DMS53 treated with DMSO at 0.1 percent for 48 hours (cell line): Measurements from ENCODE around the gene MISP3.

Source experiments
- DNase-seq: peaks from one replicate; lab custom pipeline; 2025; ENCODE audit not compliant: unreplicated experiment; lab: John Stamatoyannopoulos, UW

Gene MISP3

DNA sequence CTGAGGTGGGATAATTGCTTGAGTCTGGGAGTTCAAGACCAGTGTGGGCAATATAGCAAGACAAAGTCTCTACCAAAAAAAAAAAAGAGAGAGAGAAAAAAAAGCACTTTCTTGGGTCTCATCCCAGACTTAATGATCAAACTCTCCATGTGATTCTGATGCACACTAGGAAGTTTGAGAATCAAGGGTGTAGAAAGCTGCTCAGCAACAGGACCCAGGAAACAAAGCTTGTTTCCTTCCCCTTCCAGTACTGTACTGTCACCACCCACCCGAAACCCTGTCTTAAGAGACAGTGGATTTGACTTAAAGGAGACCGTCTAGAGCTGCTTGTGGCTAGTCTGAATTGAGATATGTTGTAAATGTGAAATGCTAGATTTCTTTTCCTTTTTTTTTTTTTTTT, 5.8 kb downstream of the MISP3 start:
- DNase-seq: no peak

DNA sequence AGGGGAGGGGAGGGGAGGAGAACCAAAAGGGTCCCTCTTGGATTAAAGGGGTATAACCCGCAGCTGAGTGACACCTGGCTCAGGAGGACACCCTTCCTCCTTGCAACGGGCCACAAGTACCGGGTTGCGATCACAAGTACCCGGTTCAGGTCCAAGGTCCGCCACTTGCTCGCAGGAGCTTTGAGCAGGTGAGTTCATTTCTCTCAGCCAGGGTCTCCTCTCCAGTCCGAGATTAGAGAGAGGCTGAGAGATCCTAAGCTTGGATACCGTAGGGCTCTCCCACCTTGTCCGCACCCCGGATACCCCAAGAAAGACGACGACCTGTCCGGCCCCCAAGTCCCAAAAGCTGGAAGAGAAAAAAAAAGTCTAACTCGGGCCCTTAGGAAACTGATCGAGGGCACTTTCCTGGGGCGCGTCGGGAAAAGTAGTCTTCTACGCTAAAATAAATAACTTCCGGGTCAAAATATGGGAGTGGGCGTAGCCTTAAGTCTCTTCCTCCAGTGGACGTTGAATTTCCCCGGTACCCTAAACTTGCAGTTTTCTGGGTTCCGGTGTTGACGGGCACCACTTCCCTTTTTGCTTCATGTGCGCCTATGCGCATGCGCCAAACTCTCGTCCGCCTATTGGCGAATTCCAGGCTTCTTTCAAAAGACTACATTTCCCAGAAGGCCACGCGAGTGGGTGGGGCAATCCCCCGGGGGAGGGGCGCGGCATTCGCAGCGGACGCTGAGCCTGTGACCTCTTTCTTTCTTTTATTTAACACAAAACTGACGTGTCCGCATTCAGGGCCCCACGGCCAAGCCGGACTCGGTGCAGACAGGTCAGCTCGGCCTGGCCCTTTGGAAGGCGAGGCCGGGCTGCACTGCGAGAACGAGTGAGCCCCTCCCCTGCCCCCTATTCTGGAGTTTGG, 8.6 kb downstream of the MISP3 start:
- DNase-seq: peak; percentile 95

DNA sequence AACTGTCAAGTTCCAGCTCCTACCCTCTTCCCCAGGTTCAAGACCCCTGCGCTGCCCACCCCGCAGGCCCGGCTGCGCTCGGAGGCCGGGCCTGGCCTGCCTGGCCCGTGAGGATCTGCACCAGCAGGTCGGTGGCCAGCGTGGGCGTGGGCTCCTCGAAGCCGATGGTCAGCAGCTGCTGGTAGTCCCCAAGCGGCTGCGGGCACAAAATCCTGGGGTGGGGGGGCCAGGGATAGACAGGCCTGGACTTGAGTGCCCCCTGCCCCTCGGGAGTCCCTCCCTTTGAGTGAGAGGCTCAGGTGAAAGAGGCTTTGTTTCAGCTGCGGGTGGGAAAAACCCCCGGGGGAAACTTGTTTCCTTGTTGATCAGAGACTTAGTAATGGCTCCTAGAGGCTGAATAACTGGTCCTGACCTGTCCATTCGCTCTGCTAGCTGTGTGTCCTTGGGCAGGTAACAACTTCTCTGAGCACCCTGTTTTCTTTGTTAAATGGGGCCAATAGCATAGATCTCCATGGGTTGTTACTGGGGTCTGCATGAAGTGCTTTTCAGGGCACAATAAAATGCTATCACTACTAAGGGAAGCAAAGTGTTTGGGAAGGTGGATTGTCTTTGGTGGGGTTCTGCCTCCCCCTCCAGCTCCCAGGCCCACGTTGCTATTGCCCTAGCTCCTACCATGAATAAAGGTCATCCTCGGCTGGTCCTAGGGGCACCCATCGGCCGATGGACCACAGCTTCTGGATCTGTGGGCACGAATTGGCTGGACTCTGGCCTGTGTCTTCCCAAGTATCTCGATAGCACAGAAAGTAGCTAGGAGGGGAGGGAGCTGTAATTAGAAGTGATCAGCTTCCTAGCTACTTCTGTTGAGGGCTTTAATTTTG, 9.4 kb downstream of the MISP3 start:
- no peak for DNase-seq

DNA sequence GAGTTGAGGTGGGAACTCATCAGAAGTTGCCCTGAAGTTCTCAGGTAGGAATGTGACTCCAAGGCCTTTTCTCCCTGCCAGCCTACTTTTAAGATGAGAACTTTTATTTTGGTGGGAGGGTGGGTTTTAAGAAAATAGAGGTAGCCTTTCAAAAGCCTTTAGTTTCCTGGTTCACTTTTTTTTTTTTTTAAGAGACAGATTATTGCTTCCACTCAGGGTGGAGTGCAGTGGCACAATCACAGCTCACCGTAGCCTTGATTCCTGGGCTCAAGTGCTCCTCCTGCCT, 10.0 kb downstream of the MISP3 start:
- DNase-seq: no peak

DNA sequence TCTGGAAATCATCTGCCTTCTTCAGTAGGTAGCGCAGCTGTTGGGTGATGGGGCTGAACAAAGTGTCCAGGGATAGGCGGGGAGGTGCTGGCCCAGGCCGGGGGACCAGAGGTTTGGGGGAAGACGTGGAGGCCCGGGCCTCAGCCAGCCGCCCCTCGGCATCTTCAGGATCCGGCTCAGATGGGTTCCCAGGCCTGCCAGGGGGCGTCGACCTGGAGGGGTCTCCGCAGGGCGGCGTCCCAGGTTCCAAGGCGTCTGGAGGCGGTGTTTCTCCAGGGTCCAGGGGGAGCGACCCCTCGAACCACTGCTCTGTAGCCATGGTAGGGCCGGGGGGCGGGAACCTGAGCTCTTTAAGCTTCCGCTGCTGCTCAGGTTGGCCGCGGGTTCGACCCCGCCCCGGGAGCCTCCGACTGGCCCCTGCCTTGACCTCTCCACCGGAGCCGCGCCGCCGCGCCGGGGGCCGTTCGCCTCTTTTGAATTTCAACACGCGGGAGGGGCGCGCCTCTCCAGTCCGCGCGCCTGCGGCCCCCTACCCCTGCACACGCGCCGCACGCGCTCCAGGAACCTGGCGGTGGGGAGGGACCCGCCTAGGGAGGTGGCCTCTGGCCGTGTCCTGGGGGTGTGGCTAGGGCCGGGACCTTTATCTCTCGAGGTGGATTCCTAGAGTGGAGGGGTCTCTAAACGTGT, 12.9 kb downstream of the MISP3 start, which contains the start of gene C19orf67:
TSS of gene C19orf67 (minus strand) at position 475 of the 687 bp plus-strand sequence. CDS start at position 319, 156 bp downstream.
- DNase-seq: no peak

DNA sequence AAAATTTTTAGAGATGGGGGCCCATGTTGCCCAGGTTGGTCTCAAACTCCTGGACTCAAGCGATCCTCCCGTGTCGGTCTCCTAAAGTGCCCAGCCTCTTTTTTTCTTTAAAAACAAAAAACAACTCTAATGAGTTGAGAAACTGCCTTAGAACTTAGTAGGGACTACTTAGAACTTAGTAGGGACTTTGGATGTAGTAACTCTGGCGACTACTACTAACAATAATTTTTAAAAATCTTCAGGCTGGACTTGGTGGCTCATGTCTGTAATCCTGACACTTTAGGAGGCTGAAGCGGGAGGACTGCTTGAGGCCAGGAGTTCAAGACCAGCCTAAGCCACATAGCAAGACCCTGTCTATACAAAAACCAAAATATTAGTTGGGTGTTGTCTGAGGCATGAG, 13.5 kb downstream of the MISP3 start:
- no peak for DNase-seq

DNA sequence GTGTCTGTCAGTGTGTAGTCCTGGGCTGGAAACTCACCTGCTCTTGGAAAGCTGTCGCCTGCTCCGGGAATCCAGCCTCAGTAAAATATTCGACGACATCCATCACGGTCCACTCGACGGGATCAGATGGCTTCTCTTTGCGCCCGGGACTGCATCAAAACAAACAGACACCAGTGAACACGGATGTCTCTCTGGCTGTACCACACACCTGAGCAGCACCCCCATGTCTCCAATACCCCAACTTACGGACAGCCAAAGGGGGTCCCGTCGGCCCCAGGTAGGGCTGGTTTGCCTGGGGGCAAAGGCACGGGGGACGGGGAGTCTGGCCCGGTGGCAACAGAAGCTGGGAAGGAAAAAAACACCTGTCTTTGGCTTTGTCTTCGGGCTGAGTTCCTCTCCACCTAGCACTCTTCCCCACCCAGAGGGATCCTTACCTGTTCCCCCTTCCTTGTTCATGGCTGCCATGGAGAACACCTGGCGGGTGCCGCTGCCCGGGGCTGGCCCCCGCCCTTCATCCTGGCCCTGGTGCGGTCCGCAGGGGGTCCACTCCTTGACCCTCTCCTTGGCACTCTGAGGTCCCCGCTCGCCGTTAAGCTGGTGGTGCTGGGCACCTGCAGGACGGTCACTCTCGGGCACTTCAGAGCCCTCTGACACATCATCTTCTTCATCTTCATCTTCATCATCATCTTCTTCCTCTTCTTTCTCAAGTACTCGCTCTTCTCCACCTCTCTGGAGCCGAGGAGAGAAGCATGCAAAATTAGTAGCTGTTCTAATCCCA, 16.2 kb downstream of the MISP3 start:
- DNase-seq: no peak

DNA sequence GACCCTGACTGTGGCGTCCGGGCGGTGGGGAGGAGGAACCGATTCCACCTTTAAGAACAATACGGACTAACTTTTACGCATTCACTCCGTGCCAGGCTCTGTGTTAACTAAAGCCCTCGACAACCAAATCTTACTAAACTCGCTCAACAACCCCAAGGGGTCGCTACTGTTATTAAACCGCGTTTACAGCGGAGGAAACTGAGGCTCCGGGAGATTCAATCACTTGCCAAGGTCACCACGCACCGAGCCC, 16.8 kb downstream of the MISP3 start:
- DNase-seq: no peak

DNA sequence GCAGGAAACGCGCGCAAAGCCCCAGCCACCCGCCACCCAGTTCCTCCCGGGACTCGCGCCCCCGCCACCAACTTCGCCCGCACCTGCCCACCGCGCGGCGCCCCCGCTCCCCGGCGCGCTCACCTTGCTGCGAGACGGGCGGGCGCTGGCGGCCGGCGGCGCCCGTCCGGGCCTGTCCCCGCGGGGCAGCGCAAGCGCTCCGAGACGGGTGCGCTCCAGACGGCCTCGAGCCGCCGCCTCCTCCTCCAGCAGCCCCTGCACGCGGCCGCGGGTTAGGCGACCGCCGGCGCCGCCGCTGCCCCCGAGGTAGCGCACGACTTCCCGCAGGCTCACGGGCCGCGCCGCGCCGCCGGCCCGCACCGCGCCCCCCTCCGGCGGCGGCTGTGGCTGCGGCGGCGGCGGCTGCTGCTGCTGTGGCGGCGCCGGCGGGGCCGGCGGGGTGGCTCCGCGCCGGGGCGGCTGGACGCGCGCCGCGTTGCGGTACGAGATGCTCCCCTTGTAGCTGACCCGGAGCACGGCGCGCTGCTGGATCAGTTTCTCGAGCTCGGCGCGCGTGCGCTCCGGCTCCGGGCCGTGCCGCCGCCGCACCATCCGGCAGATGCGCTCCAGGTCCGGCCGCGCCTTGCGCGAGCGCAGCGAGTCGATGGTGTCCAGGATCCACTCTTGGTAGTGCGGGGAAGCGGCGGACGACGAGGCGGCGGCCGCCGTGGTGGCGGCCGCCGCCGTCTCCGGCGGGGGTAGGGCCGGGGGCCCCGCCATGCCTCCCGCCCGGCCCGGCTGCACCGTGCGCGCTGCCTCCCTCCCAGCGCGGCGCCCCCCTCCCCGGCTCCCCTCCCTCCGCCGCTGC, 17.3 kb downstream of the MISP3 start:
- DNase-seq: peak; percentile 6

DNA sequence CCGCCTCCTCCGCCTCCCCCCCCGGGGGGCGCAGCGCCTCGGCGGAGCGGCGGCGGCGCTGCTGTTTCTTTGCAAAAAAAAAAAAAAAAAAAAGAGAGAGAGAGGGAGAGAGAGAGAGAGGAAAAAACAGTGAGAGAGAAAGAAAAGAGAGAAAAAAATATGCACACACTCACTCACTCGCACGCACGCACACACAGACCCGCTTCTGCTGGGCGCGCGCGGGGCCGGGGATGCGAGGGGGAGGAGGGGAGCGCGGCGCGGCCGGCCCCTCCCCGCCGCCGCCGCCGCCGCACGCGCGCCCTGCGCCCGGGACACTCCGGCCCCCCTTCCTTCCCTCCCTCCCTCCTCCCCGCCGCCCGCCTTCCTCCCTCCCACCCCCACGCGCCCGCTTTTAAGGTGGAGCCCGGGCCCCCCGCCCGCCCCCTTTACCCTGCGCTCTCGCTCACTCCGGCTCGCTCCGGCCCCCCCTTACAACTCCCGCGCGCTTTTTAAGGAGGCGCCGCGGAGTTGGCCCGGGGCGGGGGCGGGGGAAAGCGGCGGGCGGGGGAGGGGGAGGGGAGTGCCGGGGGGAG, 18.0 kb downstream of the MISP3 start, which contains the start of gene SAMD1:
TSS of gene SAMD1 (minus strand) at position 243 of the 572 bp plus-strand sequence.
- peak; percentile 38 for DNase-seq

DNA sequence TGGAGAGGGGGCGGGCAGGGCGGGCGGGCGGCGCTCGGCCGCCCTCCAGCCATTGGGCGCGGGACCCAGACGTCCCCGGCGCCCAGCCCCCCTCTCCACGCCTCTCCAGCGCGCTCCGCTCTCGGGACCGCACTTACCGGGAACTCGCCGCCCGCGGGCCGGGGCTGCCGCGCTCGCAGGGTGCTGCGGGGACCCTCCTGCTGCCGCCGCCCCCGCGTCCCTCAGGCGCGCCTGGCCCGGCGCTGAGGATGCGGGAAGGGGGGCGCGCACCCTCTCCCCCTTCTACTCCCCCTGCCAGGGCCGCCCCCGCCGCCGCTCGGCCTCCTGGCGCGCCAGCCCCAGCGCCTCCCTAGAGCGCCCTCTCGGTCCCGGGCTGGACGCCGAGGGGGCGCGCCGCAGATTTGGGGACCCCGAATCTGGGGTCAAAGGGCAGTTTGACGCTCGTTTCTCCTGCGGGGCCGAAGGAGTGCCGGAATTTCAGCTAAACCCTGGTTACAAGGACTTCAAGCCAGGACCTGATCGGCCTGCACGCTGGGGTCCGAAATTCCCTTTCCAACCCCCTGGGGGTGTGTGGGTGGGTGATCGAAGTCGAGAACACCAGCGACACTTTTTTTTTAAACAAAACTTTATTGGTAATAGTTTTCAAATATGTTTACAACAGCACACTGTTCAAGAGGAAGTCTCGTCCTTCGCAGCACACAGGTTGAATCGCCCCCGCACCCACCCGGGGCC, 18.7 kb downstream of the MISP3 start:
- DNase-seq: peak; percentile 39

DNA sequence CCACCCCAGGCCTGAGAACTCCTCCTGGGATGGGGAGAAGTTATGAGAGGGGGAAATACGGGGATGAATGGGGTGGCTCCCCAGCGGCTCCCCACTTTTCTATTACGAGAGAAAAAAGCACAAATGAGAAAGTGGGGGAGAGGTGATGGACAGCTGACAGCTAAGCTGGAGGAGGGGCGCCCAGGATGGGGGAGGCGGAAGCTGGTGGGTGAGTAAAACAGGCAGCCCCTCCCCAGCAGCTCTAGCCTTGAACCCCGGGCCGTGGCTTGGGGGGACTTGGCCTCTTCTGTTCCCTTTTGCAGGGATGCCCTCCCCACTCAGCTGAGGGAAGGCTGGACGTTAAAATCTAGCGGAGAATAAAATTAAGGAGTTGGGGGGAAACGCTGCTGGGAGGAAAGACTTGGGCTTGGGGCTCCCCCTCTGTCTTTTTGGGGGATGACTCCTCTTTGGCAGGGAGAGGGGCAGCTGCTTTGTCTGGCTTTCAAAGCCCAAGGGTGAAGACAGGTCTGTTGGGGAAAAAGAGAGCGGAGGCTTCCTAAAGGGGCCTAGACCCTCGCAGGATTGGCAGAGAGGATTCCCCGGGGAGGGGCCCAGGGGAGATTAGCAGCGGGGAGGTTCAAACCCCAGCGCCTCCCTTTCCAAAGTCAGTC, 19.4 kb downstream of the MISP3 start:
- DNase-seq: no peak

DNA sequence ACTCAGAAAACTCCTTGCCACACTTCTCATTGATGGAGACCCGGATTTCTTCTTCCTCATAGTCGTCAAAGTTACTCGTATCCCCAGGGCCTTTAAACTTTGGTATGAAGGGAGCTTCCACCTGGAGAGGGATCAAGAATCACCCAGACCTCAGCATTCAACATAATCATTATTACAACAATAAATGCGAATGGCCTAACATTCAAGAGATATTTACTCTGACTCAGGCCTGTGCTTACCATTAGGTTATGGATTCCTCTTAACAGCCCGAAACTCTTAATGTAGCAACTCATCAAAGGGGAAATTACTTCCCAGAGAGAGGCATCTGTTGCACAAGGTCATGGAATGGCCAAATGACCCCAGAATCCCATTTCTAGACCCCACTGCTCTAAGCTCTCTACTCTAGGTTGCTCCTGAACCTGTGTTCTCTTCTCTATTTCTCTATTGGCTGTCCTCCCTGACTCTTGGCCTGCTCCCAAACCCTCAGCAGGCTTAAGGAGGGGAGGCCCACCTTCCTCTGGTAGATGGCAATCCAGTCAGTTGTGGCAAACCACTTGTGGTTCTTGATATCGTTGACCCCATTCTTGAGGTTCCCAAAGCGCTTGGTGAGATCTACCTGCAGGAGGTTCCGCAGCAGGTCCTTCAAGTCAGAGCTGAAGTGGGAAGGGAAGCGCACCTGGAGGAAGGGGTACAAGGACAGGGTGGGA, 20.7 kb downstream of the MISP3 start:
- no peak for DNase-seq

DNA sequence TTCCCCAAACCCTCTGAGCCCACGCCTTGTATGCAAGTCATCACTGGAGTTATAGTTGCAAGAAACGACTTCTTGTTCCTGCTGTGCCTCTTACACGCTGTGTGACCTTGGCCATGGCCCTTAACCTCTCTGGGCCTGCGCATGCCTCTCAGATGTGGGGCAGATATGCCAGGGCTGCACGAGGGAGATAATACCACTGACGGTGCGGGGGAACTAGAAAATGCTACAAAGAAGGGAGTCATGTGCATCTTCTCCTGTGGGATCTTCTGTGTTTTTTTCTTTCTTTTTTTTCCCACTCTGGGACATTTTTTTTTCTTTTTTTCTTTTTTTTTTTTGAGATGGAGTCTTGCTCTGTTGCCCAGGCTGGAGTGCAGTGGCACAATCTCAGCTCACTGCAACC, 22.3 kb downstream of the MISP3 start:
- DNase-seq: no peak

DNA sequence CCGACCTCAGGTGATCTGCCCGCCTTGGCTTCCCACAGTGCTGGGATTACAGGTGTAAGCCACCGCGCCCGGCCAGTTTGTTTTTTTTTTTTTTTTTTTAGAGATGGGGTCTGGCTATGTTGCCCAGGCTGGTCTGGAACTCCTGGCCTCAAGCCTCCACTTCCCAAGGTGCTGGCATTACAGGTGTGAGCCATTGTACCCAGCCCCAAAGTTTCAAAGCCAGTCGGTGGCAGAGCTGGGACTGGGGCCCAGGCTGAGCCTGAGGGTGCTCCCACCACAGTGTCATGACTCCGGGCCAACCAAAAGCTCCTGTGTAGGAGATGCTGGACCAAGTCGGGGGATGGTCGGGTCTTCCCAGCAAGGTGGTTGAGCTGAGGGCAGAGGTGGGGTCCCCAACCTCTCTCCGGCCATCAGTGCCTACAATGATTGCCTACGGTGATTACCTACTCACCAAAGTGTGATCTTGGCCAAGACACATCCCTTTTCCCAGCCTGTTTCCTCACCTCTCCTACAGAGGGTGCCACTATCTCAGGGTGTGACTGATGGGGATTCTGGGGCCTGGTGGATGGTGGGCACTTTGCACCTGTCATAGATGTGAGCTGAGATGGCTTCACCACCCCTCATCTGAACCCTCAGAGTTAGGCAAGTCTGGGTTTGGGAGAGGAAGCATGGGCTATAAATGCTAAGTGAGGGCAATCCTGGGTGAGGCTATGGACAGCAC, 23.8 kb downstream of the MISP3 start:
- DNase-seq: no peak

DNA sequence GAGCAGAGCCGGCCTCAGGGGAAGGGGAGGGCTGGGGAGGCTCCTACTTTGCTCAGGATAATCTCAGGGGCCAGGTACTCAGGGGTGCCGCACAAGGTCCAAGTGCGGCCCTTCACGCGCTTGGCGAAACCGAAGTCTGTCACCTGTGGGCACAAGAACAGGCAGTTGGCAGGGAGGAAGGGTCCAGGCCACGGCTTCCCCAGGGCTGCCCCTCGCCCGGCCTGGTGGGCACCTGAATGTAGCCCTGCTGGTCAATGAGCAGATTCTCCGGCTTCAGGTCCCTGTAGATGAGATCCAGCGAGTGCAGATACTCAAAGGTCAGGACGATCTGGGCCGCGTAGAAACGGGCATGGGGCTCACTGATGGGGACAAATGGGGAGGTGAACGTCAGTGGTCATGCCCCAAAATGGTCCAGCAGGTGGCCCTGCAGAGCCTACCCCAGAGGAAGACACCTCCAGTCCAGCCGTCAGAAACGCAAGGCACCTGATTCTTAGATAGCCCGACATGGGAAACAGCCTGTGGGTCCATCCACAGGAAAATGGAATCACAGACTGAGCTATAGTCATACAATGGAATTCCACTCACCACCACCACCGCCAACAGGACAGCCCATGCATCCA, 25.1 kb downstream of the MISP3 start:
- DNase-seq: no peak

DNA sequence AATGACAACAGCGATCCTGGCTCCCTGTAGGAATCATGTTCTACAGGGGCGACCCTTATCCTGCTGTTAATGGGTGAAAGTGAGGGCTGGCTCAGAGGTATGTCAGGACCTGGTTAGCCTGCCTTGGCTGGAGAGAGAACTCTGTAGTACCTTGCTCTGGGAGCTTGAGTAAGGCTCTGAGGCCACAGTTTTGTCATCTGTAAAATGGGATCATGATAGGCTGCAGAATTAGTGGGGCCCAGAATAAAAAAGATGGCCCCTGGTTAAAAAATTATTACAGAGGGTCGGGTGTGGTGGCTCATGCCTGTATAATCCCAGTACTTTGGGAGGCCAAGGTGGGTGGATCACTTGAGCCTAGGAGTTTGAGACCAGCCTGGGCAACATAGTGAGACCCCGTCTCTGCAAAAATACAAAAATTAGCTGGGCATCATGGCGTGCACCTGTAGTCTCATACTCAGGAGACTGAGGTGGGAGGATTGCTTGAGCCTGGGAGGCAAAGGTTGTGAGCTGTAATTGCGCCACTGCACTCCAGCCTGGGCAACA, 28.5 kb downstream of the MISP3 start:
- DNase-seq: no peak
